ENCODE data around the gene PDZD4. TPM values are rescaled to one million over a fixed set of nuclear protein-coding genes. Genes with fewer than 3 reads are reported as not detected.

The PDZD4 gene
- total RNA-seq, 4 donors from 2014 or later = 3.2 to 7.0 (median 4.5) TPM

DNA sequence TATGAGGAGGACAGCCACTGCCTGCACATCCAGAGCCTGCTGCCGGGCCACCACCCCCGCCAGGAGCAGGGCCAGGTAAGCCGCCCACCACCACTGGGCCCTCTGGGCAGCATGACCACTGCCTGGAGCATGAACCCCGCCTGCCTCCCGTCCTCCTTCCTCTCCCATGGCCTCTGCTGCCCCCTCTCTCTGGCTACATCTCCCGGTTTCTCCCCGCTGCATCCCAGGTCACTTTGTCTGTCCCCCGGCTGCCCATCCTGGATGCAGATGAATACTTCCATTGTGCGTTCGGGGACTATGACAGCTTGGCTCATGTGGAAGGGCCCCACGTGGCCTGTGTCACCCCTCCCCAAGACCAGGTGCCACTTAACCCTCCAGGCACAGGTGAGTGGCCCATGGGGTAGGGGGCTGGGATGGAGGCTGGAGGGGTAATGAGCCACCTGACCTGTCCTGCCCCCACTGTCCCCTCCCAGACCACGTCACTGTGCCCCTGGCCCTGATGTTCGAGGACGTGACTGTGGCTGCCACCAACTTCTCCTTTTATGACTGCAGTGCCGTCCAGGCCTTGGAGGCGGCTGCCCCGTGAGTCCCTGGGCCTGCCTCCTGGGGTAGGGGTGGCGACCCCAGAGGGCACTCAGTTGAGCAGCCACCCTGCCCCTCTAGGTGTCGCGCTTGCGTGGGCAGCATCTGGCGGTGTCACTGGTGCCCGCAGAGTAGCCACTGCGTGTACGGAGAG is 60.3 kb downstream of the PDZD4 start:
- 88 to 92% methylated on average over 7 of the region's 25 CpGs for WGBS, 2 donors
- no peaks in the 10 kb centered on the region for H3K9me3 ChIP-seq
- H3K36me3 ChIP-seq = no peaks in the 10 kb centered on the region
- no peak for DNase-seq
- no peaks in the 10 kb centered on the region for H3K4me1 ChIP-seq
- TF ChIP-seq POLR2A (IDR thresholded peaks at IDR 0.05) = no peak
- intact Hi-C loops (cut with DNase I) = loop anchor here (5.0 kb wide), 1 partner anchor 182 kb away; no protein-coding TSS in a partner anchor
- H3K4me3 ChIP-seq (replicated peaks in 1 of 3) = no peak overlapping the region
- H3K27me3 ChIP-seq = no peaks in the 10 kb centered on the region
- no peak overlapping the region for H3K27ac ChIP-seq

GRCh38 chrX:153769158-153769864 is 61.0 kb downstream of the PDZD4 start:
- WGBS, 2 donors = 90 to 93% methylated on average over 4 to 9 of the region's 23 CpGs
- no peak overlapping the region for H3K4me3 ChIP-seq (replicated peaks in 1 of 3)
- TF ChIP-seq, protein P1, sequence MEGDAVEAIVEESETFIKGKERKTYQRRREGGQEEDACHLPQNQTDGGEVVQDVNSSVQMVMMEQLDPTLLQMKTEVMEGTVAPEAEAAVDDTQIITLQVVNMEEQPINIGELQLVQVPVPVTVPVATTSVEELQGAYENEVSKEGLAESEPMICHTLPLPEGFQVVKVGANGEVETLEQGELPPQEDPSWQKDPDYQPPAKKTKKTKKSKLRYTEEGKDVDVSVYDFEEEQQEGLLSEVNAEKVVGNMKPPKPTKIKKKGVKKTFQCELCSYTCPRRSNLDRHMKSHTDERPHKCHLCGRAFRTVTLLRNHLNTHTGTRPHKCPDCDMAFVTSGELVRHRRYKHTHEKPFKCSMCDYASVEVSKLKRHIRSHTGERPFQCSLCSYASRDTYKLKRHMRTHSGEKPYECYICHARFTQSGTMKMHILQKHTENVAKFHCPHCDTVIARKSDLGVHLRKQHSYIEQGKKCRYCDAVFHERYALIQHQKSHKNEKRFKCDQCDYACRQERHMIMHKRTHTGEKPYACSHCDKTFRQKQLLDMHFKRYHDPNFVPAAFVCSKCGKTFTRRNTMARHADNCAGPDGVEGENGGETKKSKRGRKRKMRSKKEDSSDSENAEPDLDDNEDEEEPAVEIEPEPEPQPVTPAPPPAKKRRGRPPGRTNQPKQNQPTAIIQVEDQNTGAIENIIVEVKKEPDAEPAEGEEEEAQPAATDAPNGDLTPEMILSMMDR (IDR thresholded peaks at IDR 0.05) = no peak
- no peak for TF ChIP-seq POLR2A (IDR thresholded peaks at IDR 0.05)
- no peak overlapping the region for H3K27ac ChIP-seq
- H3K4me1 ChIP-seq = no peaks in the 10 kb centered on the region
- H3K9me3 ChIP-seq = no peaks in the 10 kb centered on the region
- intact Hi-C loops (cut with DNase I) = loop anchor here (5.0 kb wide), 1 partner anchor 183 kb away; no protein-coding TSS in a partner anchor
- H3K36me3 ChIP-seq = no peaks in the 10 kb centered on the region
- no peaks in the 10 kb centered on the region for H3K27me3 ChIP-seq
- no peak for DNase-seq

- H3K27me3 ChIP-seq = no peaks in the 10 kb centered on the region
- no peak overlapping the region for H3K4me3 ChIP-seq (replicated peaks in 1 of 3)
- H3K9me3 ChIP-seq = no peaks in the 10 kb centered on the region
- intact Hi-C loops (cut with DNase I) = loop anchor here (5.0 kb wide), 1 partner anchor 184 kb away; no protein-coding TSS in a partner anchor
- no peak for DNase-seq
- H3K36me3 ChIP-seq = no peaks in the 10 kb centered on the region
- WGBS, 2 donors = 87% methylated on average over 6 of the region's 22 CpGs; no CpG with 5 or more reads in 1 of the 2 donors
- TF ChIP-seq POLR2A (IDR thresholded peaks at IDR 0.05) = no peak
- TF ChIP-seq, protein P1 (IDR thresholded peaks at IDR 0.05) = no peak
- H3K4me1 ChIP-seq = no peaks in the 10 kb centered on the region
- no peak overlapping the region for H3K27ac ChIP-seq
Measured at GRCh38 chrX:153768311-153769157, 61.8 kb downstream of the PDZD4 start.

DNA sequence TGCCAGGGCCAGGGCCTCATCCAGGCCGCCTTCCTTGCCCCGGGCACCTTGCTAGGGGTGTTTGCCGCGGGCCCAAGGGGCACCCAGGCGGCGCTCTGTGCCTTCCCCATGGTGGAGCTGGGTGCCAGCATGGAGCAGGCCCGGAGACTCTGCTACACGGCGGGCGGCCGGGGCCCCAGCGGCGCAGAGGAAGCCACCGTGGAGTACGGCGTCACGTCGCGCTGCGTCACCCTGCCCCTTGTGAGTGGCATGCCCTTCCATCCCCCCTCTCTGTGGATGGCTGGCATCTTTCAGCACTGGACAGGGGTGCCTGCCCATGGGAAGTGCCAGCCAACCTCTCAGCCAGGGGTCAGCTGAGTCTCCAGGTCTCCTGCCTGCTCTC is 62.7 kb downstream of the PDZD4 start:
- no peaks in the 10 kb centered on the region for H3K4me1 ChIP-seq
- no peaks in the 10 kb centered on the region for H3K27me3 ChIP-seq
- no peaks in the 10 kb centered on the region for H3K36me3 ChIP-seq
- intact Hi-C loops (cut with DNase I) = loop anchor here (5.0 kb wide), 1 partner anchor 185 kb away; no protein-coding TSS in a partner anchor
- H3K9me3 ChIP-seq = no peaks in the 10 kb centered on the region
- WGBS, 2 donors = 94% methylated on average over 10 of the region's 20 CpGs; no CpG with 5 or more reads in 1 of the 2 donors
- H3K27ac ChIP-seq = no peak overlapping the region
- H3K4me3 ChIP-seq (replicated peaks in 1 of 3) = no peak overlapping the region
- TF ChIP-seq POLR2A (IDR thresholded peaks at IDR 0.05) = no peak
- TF ChIP-seq, protein P1 (IDR thresholded peaks at IDR 0.05) = no peak
- DNase-seq = no peak

All from thyroid gland (tissue), 4 donors.